Esophagus squamous epithelium (tissue), 5 donors: ENCODE measurements around the gene MEGF10. TPM values are rescaled to one million over a fixed set of nuclear protein-coding genes. Genes with fewer than 3 reads are reported as not detected.

ENCODE experiments used
- DNase-seq: peaks from one replicate; lab custom pipeline; 2025; lab: John Stamatoyannopoulos, UW
- H3K27ac ChIP-seq, 4 donors: fragments of 200-600 bp; sonication (generic); one replicate each; pipeline ENCODE4 v1.5.1; 2016 to 2019; ENCODE audit warnings: mild to moderate bottlenecking in 1 of 4
- H3K27me3 ChIP-seq, 4 donors: fragments of 200-600 bp; sonication (generic); 1 replicate in 3 of 4; 2 replicates in 1 of 4; pipeline versions ENCODE4 v1.5.1 to v1.6.0; 2017 to 2021; ENCODE audit warnings: antibody characterized with exemption in 1 of 4
- H3K36me3 ChIP-seq, 3 donors: fragments of 200-600 bp; sonication (generic); one replicate each; pipeline ENCODE4 v1.5.1; 2016 to 2019
- H3K4me1 ChIP-seq, 3 donors: fragments of 200-600 bp; sonication (generic); one replicate each; pipeline ENCODE4 v1.5.1; 2017 to 2019
- H3K4me3 ChIP-seq, 4 donors: fragments of 200-600 bp; sonication (generic); 1 replicate in 3 of 4; 2 replicates in 1 of 4; pipeline ENCODE4 v1.5.1; 2016 to 2019; ENCODE audit warnings: mild to moderate bottlenecking in 2 of 4, moderate library complexity in 1 of 4
- H3K9me3 ChIP-seq, 3 donors: fragments of 200-600 bp; sonication (generic); one replicate each; pipeline ENCODE4 v1.5.1; 2016 to 2019
- CTCF ChIP-seq, 6 experiments: fragments of 450-650 bp in 4 of 6; fragments of 200-600 bp in 2 of 6; sonication (generic) in 2 of 6; IDR thresholded peaks; one replicate each; pipeline ENCODE4 v1.5.1; 2016 to 2019; ENCODE audit warnings: antibody characterized with exemption in 6 of 6, mild to moderate bottlenecking in 4 of 6, moderate library complexity in 4 of 6
- POLR2A ChIP-seq, 4 donors: fragments of 450-650 bp; IDR thresholded peaks; one replicate each; pipeline ENCODE4 v1.6.1; 2017; ENCODE audit warnings: antibody characterized with exemption in 4 of 4, mild to moderate bottlenecking in 4 of 4, moderate library complexity in 3 of 4
- WGBS, 2 donors: methylation state at CpG; one replicate each; pipeline ENCODE4 v1.1.5; 2018; 5-methylcytosine and 5-hydroxymethylcytosine counted together
- intact Hi-C: fragments of 100-400 bp; cut with DNase I; formaldehyde crosslinking; loops from one replicate; pipeline ENCODE4 v1.15.0; 2022
- total RNA-seq, 4 donors: library from RNA; depleted of rRNA; stranded (reverse); fragments of >200 nt; gene quantifications; one replicate each; pipeline ENCODE4 v1.1.0, GENCODE V29; 2016
- donor health status: DM: yes; HTN: yes; CAD: no.

The MEGF10 gene
- total RNA-seq, 4 donors from 2014 or later, result 1.1 TPM; not detected in 3

GRCh38 chr5:127343866-127344265 lies 53.3 kb downstream of the MEGF10 start:
- DNase-seq, result no peak
- Histone ChIP-seq H3K9me3 (no peaks in the 10 kb centered on the region), H3K4me1 (no peaks in the 10 kb centered on the region), H3K4me3 (no peak overlapping the region), H3K36me3 (no peaks in the 10 kb centered on the region), H3K27ac (no peak overlapping the region), H3K27me3 (no peaks in the 10 kb centered on the region)
- 50 to 67% methylated on average over 1 of the region's 1 CpG for WGBS, 2 donors
- intact Hi-C loops, result no loop called here
- TF ChIP-seq POLR2A (IDR thresholded peaks at IDR 0.05), result no peak
- TF ChIP-seq CTCF (IDR thresholded peaks at IDR 0.05), result no peak

- H3K4me3 ChIP-seq, result no peak overlapping the region
- H3K27ac ChIP-seq, result no peak overlapping the region
- no peak for TF ChIP-seq CTCF (IDR thresholded peaks at IDR 0.05)
- TF ChIP-seq POLR2A (IDR thresholded peaks at IDR 0.05), result no peak
- no peaks in the 10 kb centered on the region for H3K4me1 ChIP-seq
- 68 to 78% methylated on average over 3 of the region's 3 CpGs for WGBS, 2 donors
- H3K27me3 ChIP-seq, result no peaks in the 10 kb centered on the region
- no peaks in the 10 kb centered on the region for H3K9me3 ChIP-seq
- H3K36me3 ChIP-seq, result no peaks in the 10 kb centered on the region
- no peak for DNase-seq
- intact Hi-C loops, result no loop called here
Observed at GRCh38 chr5:127344931-127345330, 54.3 kb downstream of the MEGF10 start.

- Histone ChIP-seq H3K27me3 (peaks cover 0 to 4% (median 0%) of the 10 kb centered on the region in 4 donors), H3K9me3 (no peaks in the 10 kb centered on the region), H3K4me1 (no peaks in the 10 kb centered on the region), H3K36me3 (no peaks in the 10 kb centered on the region), H3K4me3 (no peak overlapping the region), H3K27ac (no peak overlapping the region)
- TF ChIP-seq CTCF (IDR thresholded peaks at IDR 0.05), result no peak
- TF ChIP-seq POLR2A (IDR thresholded peaks at IDR 0.05), result no peak
- intact Hi-C loops, result no loop called here
- 76 to 85% methylated on average over 4 of the region's 4 CpGs for WGBS, 2 donors
- no peak for DNase-seq
Observed at GRCh38 chr5:127351418-127351817, 60.8 kb downstream of the MEGF10 start.

DNA sequence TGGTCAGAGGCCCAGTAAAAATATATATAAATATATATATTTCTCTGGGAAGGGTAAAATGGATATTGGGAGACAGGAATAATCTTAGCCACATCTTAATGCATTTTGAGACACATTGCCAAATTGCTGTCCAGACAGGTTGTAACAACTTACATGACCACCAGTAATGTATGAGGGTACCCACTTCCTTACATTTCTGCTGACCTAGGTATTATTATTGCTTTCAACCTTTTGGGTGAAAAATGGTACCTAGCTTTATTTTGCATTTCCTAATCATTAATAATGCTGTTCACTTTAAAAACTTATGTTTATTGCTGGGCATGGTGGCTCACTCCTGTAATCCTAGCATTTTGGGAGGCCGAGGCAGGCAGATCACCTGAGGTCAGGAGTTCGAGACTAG lies 61.5 kb downstream of the MEGF10 start:
- no peak overlapping the region for H3K27ac ChIP-seq
- no peaks in the 10 kb centered on the region for H3K9me3 ChIP-seq
- peaks cover 0 to 4% (median 0%) of the 10 kb centered on the region in 4 donors for H3K27me3 ChIP-seq
- intact Hi-C loops, result no loop called here
- H3K4me1 ChIP-seq, result no peaks in the 10 kb centered on the region
- DNase-seq, result no peak
- TF ChIP-seq POLR2A (IDR thresholded peaks at IDR 0.05) (no peak), CTCF (IDR thresholded peaks at IDR 0.05) (no peak)
- no peaks in the 10 kb centered on the region for H3K36me3 ChIP-seq
- WGBS, 2 donors, result 90 to 92% methylated on average over 2 of the region's 2 CpGs
- H3K4me3 ChIP-seq, result no peak overlapping the region

- WGBS, 2 donors, result 71 to 73% methylated on average over 5 of the region's 5 CpGs
- H3K4me1 ChIP-seq, result no peaks in the 10 kb centered on the region
Observed at GRCh38 chr5:127353327-127353726, 62.7 kb downstream of the MEGF10 start.

More at GRCh38 chr5:127353327-127353726, 62.7 kb downstream of the MEGF10 start:
- Histone ChIP-seq H3K9me3 (no peaks in the 10 kb centered on the region), H3K4me3 (no peak overlapping the region), H3K36me3 (no peaks in the 10 kb centered on the region), H3K27ac (no peak overlapping the region), H3K27me3 (peaks cover 0 to 4% (median 0%) of the 10 kb centered on the region in 4 donors)
- TF ChIP-seq POLR2A (IDR thresholded peaks at IDR 0.05) (no peak), CTCF (IDR thresholded peaks at IDR 0.05) (no peak)
- intact Hi-C loops, result no loop called here
- no peak for DNase-seq
